MCF 10A (cell line): ENCODE data around the gene DYSF. TPM values are rescaled to one million over a fixed set of nuclear protein-coding genes. Genes with fewer than 3 reads are reported as not detected.

ENCODE experiments used
- BruUV-seq: library from RNA; stranded (reverse); fragments of 400-500 nt; replicated peaks from 2 replicates; lab custom pipeline; 2021; lab: Mats Ljungman, UMichigan
- CTCF ChIA-PET: fragments of 300-600 bp; sonication (Branson Sonifier 250); formaldehyde crosslinking; extraction: SDS; loops from one replicate; lab custom pipeline; 2021; ENCODE audit warnings: antibody characterized with exemption, inconsistent platforms; lab: Yijun Ruan, JAX
- POLR2A ChIA-PET: fragments of 300-600, 350-650 bp; sonication (Branson Sonifier 250); formaldehyde crosslinking; extraction: SDS; loops from one replicate; lab custom pipeline; 2020; ENCODE audit warnings: antibody characterized with exemption, inconsistent platforms; lab: Yijun Ruan, JAX
- DNase-seq: peaks from one replicate; pipeline ENCODE4 v3.0.0-alpha.2; 2018; ENCODE audit not compliant: unreplicated experiment
- H3K27ac Mint-ChIP-seq: one replicate; pipeline ENCODE4 v1.8.0; 2022; ENCODE audit warnings: mild to moderate bottlenecking, low read depth, mixed read lengths; ENCODE audit not compliant: unreplicated experiment
- H3K27me3 Mint-ChIP-seq: one replicate; pipeline ENCODE4 v1.8.0; 2022; ENCODE audit warnings: mixed read lengths; ENCODE audit not compliant: insufficient read depth, unreplicated experiment
- H3K36me3 Mint-ChIP-seq: one replicate; pipeline ENCODE4 v1.8.0; 2022; ENCODE audit warnings: mild to moderate bottlenecking, moderate library complexity, mixed read lengths; ENCODE audit not compliant: insufficient read depth, unreplicated experiment
- H3K4me1 Mint-ChIP-seq: one replicate; pipeline ENCODE4 v1.8.0; 2022; ENCODE audit warnings: mixed read lengths; ENCODE audit not compliant: insufficient read depth, unreplicated experiment
- H3K4me3 Mint-ChIP-seq: one replicate; pipeline ENCODE4 v1.8.0; 2022; ENCODE audit warnings: mild to moderate bottlenecking, moderate library complexity, mixed read lengths; ENCODE audit not compliant: unreplicated experiment
- H3K9me3 Mint-ChIP-seq: one replicate; pipeline ENCODE4 v1.8.0; 2022; ENCODE audit warnings: mixed read lengths; ENCODE audit not compliant: unreplicated experiment
- intact Hi-C: fragments of 100-400 bp; cut with micrococcal nuclease; formaldehyde crosslinking; loops from 2 replicates; pipeline ENCODE4 v1.14.1; 2022
- total RNA-seq: library from RNA; stranded (reverse); gene quantifications from 2 replicates; pipeline ENCODE4 v1.2.3, GENCODE V29; 2022
- TF ChIP-seq, protein P1 (sequence below): fragments of 200-600 bp; IDR thresholded peaks from one replicate; pipeline ENCODE4 v1.8.0; 2022; ENCODE audit warnings: antibody characterized with exemption, mild to moderate bottlenecking; ENCODE audit not compliant: unreplicated experiment

Gene DYSF
- total RNA-seq, 1 experiment from 2014 or later = 2.0 TPM

DNA sequence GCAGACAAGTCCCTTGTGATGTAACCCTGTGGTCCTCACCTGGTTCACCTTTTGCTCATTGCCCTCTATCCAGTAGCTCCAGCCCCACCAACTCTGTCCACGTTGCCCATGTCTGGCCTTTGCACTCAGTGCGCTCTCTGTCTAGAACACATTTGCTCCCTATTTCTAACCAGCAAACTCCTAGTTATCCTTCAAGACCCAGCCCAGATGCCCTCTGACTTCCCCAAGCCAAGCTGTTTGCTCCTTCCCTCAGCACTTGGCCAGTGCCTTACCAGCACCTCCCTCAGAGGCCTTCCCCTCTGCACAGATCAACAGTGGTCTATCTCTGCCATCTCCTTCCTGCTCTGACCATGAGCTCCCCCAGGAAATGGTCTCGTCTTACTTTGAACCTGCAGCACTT, 137.7 kb downstream of the DYSF start:
- intact Hi-C loops = no loop called here
- Mint-ChIP-seq H3K27me3 (no peaks in the 10 kb centered on the region), H3K36me3 (no peaks in the 10 kb centered on the region), H3K4me3 (no peak overlapping the region), H3K27ac (no peak overlapping the region), H3K9me3 (no peaks in the 10 kb centered on the region), H3K4me1 (no peaks in the 10 kb centered on the region)
- CTCF ChIA-PET = interaction anchor here (0.6 kb wide), 2 partner anchors 18 to 318 kb away, joined by 3 read pairs; no protein-coding TSS in a partner anchor
- DNase-seq = no peak
- TF ChIP-seq, protein P1, sequence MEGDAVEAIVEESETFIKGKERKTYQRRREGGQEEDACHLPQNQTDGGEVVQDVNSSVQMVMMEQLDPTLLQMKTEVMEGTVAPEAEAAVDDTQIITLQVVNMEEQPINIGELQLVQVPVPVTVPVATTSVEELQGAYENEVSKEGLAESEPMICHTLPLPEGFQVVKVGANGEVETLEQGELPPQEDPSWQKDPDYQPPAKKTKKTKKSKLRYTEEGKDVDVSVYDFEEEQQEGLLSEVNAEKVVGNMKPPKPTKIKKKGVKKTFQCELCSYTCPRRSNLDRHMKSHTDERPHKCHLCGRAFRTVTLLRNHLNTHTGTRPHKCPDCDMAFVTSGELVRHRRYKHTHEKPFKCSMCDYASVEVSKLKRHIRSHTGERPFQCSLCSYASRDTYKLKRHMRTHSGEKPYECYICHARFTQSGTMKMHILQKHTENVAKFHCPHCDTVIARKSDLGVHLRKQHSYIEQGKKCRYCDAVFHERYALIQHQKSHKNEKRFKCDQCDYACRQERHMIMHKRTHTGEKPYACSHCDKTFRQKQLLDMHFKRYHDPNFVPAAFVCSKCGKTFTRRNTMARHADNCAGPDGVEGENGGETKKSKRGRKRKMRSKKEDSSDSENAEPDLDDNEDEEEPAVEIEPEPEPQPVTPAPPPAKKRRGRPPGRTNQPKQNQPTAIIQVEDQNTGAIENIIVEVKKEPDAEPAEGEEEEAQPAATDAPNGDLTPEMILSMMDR = no peak
- BruUV-seq = no TSS peak
- POLR2A ChIA-PET = interaction anchor here (0.6 kb wide), 1 partner anchor 92 kb away, joined by 3 read pairs; no protein-coding TSS in a partner anchor

DNA sequence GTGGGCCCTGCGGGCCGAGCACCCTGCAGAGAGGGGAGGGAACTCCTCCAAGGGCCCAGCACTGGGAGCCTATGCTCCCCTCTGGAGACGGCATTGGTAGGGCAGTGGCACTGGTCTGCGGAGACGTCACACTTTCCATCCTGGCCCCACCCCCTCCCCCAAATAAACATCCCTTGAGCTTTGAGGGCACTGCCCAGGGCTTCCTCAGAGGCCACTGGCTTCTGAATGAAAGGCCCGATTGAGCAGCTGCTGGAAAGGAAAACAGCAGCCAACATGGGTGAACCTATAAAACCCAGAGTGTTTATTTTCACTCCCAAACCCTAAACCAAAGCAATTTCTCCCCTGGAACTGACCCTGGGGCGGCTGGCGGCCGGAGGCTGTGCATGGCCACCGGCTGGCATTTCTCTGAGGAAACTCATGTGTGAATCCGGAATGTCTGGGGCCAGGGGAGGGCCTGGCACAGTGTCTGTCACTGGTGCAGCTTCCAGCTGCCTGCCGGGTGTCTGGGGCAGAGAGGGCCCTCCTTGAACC, 138.9 kb downstream of the DYSF start:
- H3K4me3 Mint-ChIP-seq = no peak overlapping the region
- no peaks in the 10 kb centered on the region for H3K27me3 Mint-ChIP-seq
- no peak for DNase-seq
- H3K9me3 Mint-ChIP-seq = no peaks in the 10 kb centered on the region
- H3K4me1 Mint-ChIP-seq = no peaks in the 10 kb centered on the region
- TF ChIP-seq, protein P1 = no peak
- CTCF ChIA-PET = interaction anchor here (0.6 to 0.7 kb wide), 2 partner anchors 212 to 1228 kb away, joined by 3 read pairs; no protein-coding TSS in a partner anchor
- no TSS peak for BruUV-seq
- intact Hi-C loops = no loop called here
- POLR2A ChIA-PET = no interaction called here
- no peaks in the 10 kb centered on the region for H3K36me3 Mint-ChIP-seq
- H3K27ac Mint-ChIP-seq = no peak overlapping the region

DNA sequence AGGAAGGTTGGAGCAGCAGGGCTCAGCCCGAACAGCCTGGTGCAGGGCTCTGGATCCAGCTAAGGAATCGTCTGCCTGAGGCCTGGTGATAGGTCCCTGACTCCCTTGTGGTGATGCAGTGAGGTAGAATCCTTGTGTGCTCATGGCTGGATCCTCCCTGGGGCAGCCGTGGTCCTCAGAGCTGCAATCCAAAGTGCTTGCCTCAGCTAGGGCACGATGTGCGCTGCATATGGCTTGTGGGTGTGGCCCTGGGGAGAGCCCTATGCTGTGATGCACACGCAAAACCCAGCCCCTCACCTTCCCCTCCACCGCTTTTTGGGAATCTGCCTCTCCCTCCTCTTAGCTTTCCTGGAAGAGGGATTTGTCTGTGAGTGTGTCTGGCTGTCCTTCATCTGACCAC, 142.2 kb downstream of the DYSF start:
- TF ChIP-seq, protein P1 = no peak
- POLR2A ChIA-PET = no interaction called here
- Mint-ChIP-seq H3K36me3 (no peaks in the 10 kb centered on the region), H3K27me3 (peaks cover 14% of the 10 kb centered on the region), H3K9me3 (no peaks in the 10 kb centered on the region), H3K4me1 (no peaks in the 10 kb centered on the region), H3K4me3 (no peak overlapping the region), H3K27ac (no peak overlapping the region)
- no TSS peak for BruUV-seq
- DNase-seq = no peak
- CTCF ChIA-PET = interaction anchor here (0.6 to 0.7 kb wide), 3 partner anchors 9 to 298 kb away, joined by 3 to 4 read pairs (median 4); no protein-coding TSS in a partner anchor
- intact Hi-C loops = no loop called here

DNA sequence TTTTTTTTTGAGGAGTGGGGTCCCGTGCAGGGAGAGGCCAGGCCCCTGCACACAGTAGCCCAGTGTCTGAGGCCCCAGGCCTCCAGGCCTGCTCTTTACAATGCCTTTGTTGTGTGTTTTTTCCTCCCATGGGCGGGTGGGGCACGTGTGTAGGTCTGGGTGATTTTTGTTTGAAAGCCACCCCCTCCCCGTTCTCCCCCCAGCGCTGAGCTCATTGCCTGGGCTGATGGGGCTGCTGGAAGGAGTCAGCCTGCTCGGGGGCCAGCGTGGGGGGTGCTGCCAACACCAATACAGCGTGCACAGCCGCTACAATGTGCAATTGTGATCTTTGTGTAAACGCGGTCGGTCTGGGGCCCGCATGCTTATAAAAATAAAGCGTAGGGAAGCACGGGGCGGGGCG, 142.7 kb downstream of the DYSF start:
- intact Hi-C loops = no loop called here
- Mint-ChIP-seq H3K4me1 (no peaks in the 10 kb centered on the region), H3K4me3 (no peak overlapping the region), H3K9me3 (no peaks in the 10 kb centered on the region), H3K27ac (no peak overlapping the region), H3K27me3 (peaks cover 14% of the 10 kb centered on the region), H3K36me3 (no peaks in the 10 kb centered on the region)
- no TSS peak for BruUV-seq
- POLR2A ChIA-PET = no interaction called here
- TF ChIP-seq, protein P1 = no peak
- CTCF ChIA-PET = interaction anchor here (0.6 kb wide), 1 partner anchor 141 kb away, joined by 4 read pairs; no protein-coding TSS in a partner anchor
- no peak for DNase-seq
